Osteocyte (in vitro differentiated cells): Measurements from ENCODE around the gene PDE1C. TPM values are rescaled to one million over a fixed set of nuclear protein-coding genes. Genes with fewer than 3 reads are reported as not detected.

Experiments
- DNase-seq: peaks from one replicate; pipeline ENCODE4 v3.0.0; 2021; ENCODE audit warnings: mixed read lengths; ENCODE audit not compliant: unreplicated experiment; ENCODE audit errors: extremely low spot score
- H3K27ac Mint-ChIP-seq: one replicate; pipeline ENCODE4 v1.8.0; 2021; ENCODE audit warnings: mild to moderate bottlenecking, mixed read lengths; ENCODE audit not compliant: unreplicated experiment
- H3K27me3 Mint-ChIP-seq: one replicate; pipeline ENCODE4 v1.8.0; 2021; ENCODE audit warnings: mixed read lengths; ENCODE audit not compliant: unreplicated experiment
- H3K36me3 Mint-ChIP-seq: one replicate; pipeline ENCODE4 v1.8.0; 2021; ENCODE audit warnings: mixed read lengths; ENCODE audit not compliant: unreplicated experiment
- H3K4me1 Mint-ChIP-seq: one replicate; pipeline ENCODE4 v1.8.0; 2021; ENCODE audit warnings: mixed read lengths; ENCODE audit not compliant: unreplicated experiment
- H3K4me3 Mint-ChIP-seq: one replicate; pipeline ENCODE4 v1.8.0; 2021; ENCODE audit warnings: mild to moderate bottlenecking, moderate library complexity, mixed read lengths; ENCODE audit not compliant: unreplicated experiment
- H3K9me3 Mint-ChIP-seq: one replicate; pipeline ENCODE4 v1.8.0; 2021; ENCODE audit warnings: mixed read lengths; ENCODE audit not compliant: unreplicated experiment
- CTCF ChIP-seq: fragments of 200-600 bp; sonication (generic); IDR thresholded peaks from 2 replicates; pipeline ENCODE4 v1.5.0; 2021; ENCODE audit warnings: antibody characterized with exemption, mild to moderate bottlenecking, moderate library complexity
- total RNA-seq: library from RNA; stranded (reverse); gene quantifications from 2 replicates; pipeline ENCODE4 v1.2.1, GENCODE V29; 2021

Gene PDE1C
- total RNA-seq, 1 donor from 2014 or later = 187 TPM

DNA sequence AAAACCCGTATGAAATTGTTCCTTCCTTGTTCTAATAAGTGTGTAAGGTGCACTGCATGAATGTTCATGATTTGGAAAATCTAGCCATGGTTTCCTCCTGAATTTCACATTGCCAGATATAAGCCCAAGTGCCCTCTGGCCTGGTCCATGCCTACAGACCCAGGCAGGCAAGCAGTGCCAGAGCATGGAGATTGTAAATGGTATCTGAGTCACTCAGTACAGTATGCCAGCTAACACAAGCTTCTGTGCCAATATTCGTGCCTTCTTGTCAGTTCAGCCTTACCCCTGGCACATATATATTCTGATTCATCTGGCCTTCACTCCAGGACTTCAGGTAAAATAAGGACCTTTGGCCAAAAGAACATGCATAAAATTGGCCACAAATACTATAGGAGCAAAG is 38.4 kb upstream of the PDE1C start:
- peaks cover 9% of the 10 kb centered on the region for H3K4me1 Mint-ChIP-seq
- DNase-seq = no peak
- peaks cover 38% of the 10 kb centered on the region for H3K9me3 Mint-ChIP-seq
- TF ChIP-seq CTCF = no peak
- no peak overlapping the region for H3K4me3 Mint-ChIP-seq
- H3K36me3 Mint-ChIP-seq = peaks cover 11% of the 10 kb centered on the region
- H3K27me3 Mint-ChIP-seq = no peaks in the 10 kb centered on the region
- H3K27ac Mint-ChIP-seq = no peak overlapping the region

- no peak overlapping the region for H3K4me3 Mint-ChIP-seq
- H3K36me3 Mint-ChIP-seq = peaks cover 4% of the 10 kb centered on the region
- H3K4me1 Mint-ChIP-seq = peaks cover 7% of the 10 kb centered on the region
- no peak overlapping the region for H3K27ac Mint-ChIP-seq
- no peak for DNase-seq
- TF ChIP-seq CTCF = no peak
- no peaks in the 10 kb centered on the region for H3K27me3 Mint-ChIP-seq
- peaks cover 27% of the 10 kb centered on the region for H3K9me3 Mint-ChIP-seq
Measured at GRCh38 chr7:32104766-32105165, 34.6 kb upstream of the PDE1C start.

- H3K36me3 Mint-ChIP-seq = peaks cover 4% of the 10 kb centered on the region
- no peak overlapping the region for H3K27ac Mint-ChIP-seq
- TF ChIP-seq CTCF = no peak
- no peak for DNase-seq
- H3K4me3 Mint-ChIP-seq = no peak overlapping the region
- H3K27me3 Mint-ChIP-seq = no peaks in the 10 kb centered on the region
- peaks cover 25% of the 10 kb centered on the region for H3K9me3 Mint-ChIP-seq
- H3K4me1 Mint-ChIP-seq = peaks cover 2% of the 10 kb centered on the region
Measured at GRCh38 chr7:32103361-32103760, 33.2 kb upstream of the PDE1C start.

- Mint-ChIP-seq H3K4me3 (no peak overlapping the region), H3K27me3 (no peaks in the 10 kb centered on the region)
Measured at GRCh38 chr7:32102432-32102873, 32.2 kb upstream of the PDE1C start.

GRCh38 chr7:32100407-32100907 is 30.2 kb upstream of the PDE1C start:
- Mint-ChIP-seq H3K36me3 (no peaks in the 10 kb centered on the region), H3K4me1 (peaks cover 2% of the 10 kb centered on the region), H3K27me3 (no peaks in the 10 kb centered on the region), H3K27ac (no peak overlapping the region), H3K4me3 (no peak overlapping the region), H3K9me3 (peaks cover 12% of the 10 kb centered on the region)
- TF ChIP-seq CTCF = no peak
- no peak for DNase-seq

More at GRCh38 chr7:32102432-32102873, 32.2 kb upstream of the PDE1C start:
- peaks cover 21% of the 10 kb centered on the region for H3K9me3 Mint-ChIP-seq
- no peak for TF ChIP-seq CTCF
- H3K36me3 Mint-ChIP-seq = peaks cover 4% of the 10 kb centered on the region
- no peak overlapping the region for H3K27ac Mint-ChIP-seq
- peaks cover 2% of the 10 kb centered on the region for H3K4me1 Mint-ChIP-seq
- DNase-seq = no peak
